ENCODE results near the gene RNF145.

- TF ChIP-seq POLR2A (IDR thresholded peaks at IDR 0.05) (no peak), CTCF (IDR thresholded peaks at IDR 0.05) (no peak)
Measured at GRCh38 chr5:159206818-159207217, 2.5 kb downstream of the RNF145 start.

Data from body of pancreas (tissue), 4 donors.